ENCODE measurements around the gene MYOZ2. TPM values are rescaled to one million over a fixed set of nuclear protein-coding genes. Genes with fewer than 3 reads are reported as not detected.
A peak's percentile ranks its signal among the peaks of the same experiment; 100 is the strongest.

MYOZ2 gene
- total RNA-seq, 2 experiments from 2014 or later, result not detected

- CTCF ChIA-PET, result interaction anchor here (1.1 kb wide), 1 partner anchor 70 kb away, joined by 3 read pairs; a partner anchor contains a TSS
- DNase-seq, result no peak
- Mint-ChIP-seq H3K27me3 (ENCODE audit: low read depth) (no peaks in the 10 kb centered on the region), H3K36me3 (ENCODE audit: low read depth) (peaks cover 10% of the 10 kb centered on the region), H3K4me3 (no peak overlapping the region), H3K4me1 (ENCODE audit: low read depth) (peaks cover 32% of the 10 kb centered on the region), H3K9me3 (ENCODE audit: insufficient read depth) (no peaks in the 10 kb centered on the region), H3K27ac (no peak overlapping the region)
- ATAC-seq, result no peak
- POLR2A ChIA-PET, result interaction anchor here (1.3 kb wide), 2 partner anchors 17 to 18 kb away, joined by 4 read pairs; partner anchors contain the start of gene USP53
These were observed 94.5 kb downstream of the MYOZ2 start for GRCh38 chr4:119229908-119230687.

GRCh38 chr4:119231491-119231890 lies 95.9 kb downstream of the MYOZ2 start:
- Mint-ChIP-seq H3K4me3 (no peak overlapping the region), H3K27ac (no peak overlapping the region), H3K27me3 (ENCODE audit: low read depth) (no peaks in the 10 kb centered on the region), H3K9me3 (ENCODE audit: insufficient read depth) (no peaks in the 10 kb centered on the region), H3K36me3 (ENCODE audit: low read depth) (peaks cover 14% of the 10 kb centered on the region), H3K4me1 (ENCODE audit: low read depth) (peaks cover 39% of the 10 kb centered on the region)
- CTCF ChIA-PET, result interaction anchor here (1.6 kb wide), 2 partner anchors 19 to 189 kb away, joined by 3 to 6 read pairs; partner anchors contain the start of gene USP53
- ATAC-seq (no peak), DNase-seq (no peak)
- POLR2A ChIA-PET, result no interaction called here

- POLR2A ChIA-PET, result interaction anchor here (0.6 to 1.4 kb wide), 2 partner anchors 20 to 432 kb away, joined by 3 to 10 read pairs; partner anchors contain the start of gene USP53
- Mint-ChIP-seq H3K4me3 (no peak overlapping the region), H3K27me3 (ENCODE audit: low read depth) (no peaks in the 10 kb centered on the region), H3K9me3 (ENCODE audit: insufficient read depth) (no peaks in the 10 kb centered on the region), H3K4me1 (ENCODE audit: low read depth) (peaks cover 46% of the 10 kb centered on the region), H3K27ac (no peak overlapping the region), H3K36me3 (ENCODE audit: low read depth) (peaks cover 19% of the 10 kb centered on the region)
- ATAC-seq (no peak), DNase-seq (no peak)
- CTCF ChIA-PET, result interaction anchor here (1.6 to 1.8 kb wide), 3 partner anchors 11 to 190 kb away, joined by 3 to 6 read pairs (median 4); partner anchors contain the start of gene USP53
These were observed 96.7 kb downstream of the MYOZ2 start for GRCh38 chr4:119232286-119232685.

- ChIA-PET POLR2A (interaction anchor here (1.4 kb wide), 1 partner anchor 20 kb away, joined by 10 read pairs; the partner anchor contains the start of gene USP53), CTCF (interaction anchor here (0.7 to 1.8 kb wide), 4 partner anchors 12 to 191 kb away, joined by 3 to 6 read pairs (median 4); partner anchors contain the start of gene USP53)
- no peak for ATAC-seq
- Mint-ChIP-seq H3K27ac (no peak overlapping the region), H3K4me1 (ENCODE audit: low read depth) (peaks cover 53% of the 10 kb centered on the region), H3K27me3 (ENCODE audit: low read depth) (no peaks in the 10 kb centered on the region), H3K4me3 (peak overlapping the region; percentile 46), H3K36me3 (ENCODE audit: low read depth) (peaks cover 20% of the 10 kb centered on the region), H3K9me3 (ENCODE audit: insufficient read depth) (no peaks in the 10 kb centered on the region)
- no peak for DNase-seq
These were observed 97.6 kb downstream of the MYOZ2 start for GRCh38 chr4:119233191-119233590.

GRCh38 chr4:119233750-119234149 lies 98.1 kb downstream of the MYOZ2 start:
- Mint-ChIP-seq H3K27me3 (ENCODE audit: low read depth) (no peaks in the 10 kb centered on the region), H3K36me3 (ENCODE audit: low read depth) (peaks cover 23% of the 10 kb centered on the region), H3K4me1 (ENCODE audit: low read depth) (peaks cover 56% of the 10 kb centered on the region), H3K4me3 (peak overlapping the region; percentile 46), H3K27ac (peak overlapping the region; percentile 85), H3K9me3 (ENCODE audit: insufficient read depth) (no peaks in the 10 kb centered on the region)
- ChIA-PET CTCF (interaction anchor here (0.7 to 1.8 kb wide), 2 partner anchors 12 to 22 kb away, joined by 3 to 4 read pairs; partner anchors contain the start of gene USP53), POLR2A (interaction anchor here (0.7 kb wide), 1 partner anchor 21 kb away, joined by 3 read pairs; no protein-coding TSS in a partner anchor)
- ATAC-seq (peak; percentile 45), DNase-seq (no peak)

GRCh38 chr4:119237201-119237600 lies 101.6 kb downstream of the MYOZ2 start:
- Mint-ChIP-seq H3K4me1 (ENCODE audit: low read depth) (peaks cover 44% of the 10 kb centered on the region), H3K27me3 (ENCODE audit: low read depth) (no peaks in the 10 kb centered on the region), H3K36me3 (ENCODE audit: low read depth) (peaks cover 26% of the 10 kb centered on the region), H3K4me3 (no peak overlapping the region), H3K27ac (no peak overlapping the region), H3K9me3 (ENCODE audit: insufficient read depth) (no peaks in the 10 kb centered on the region)
- ChIA-PET CTCF (interaction anchor here (0.9 to 2.9 kb wide), 5 partner anchors 24 to 195 kb away, joined by 3 to 20 read pairs (median 4); partner anchors contain the start of gene USP53), POLR2A (interaction anchor here (2.0 to 2.1 kb wide), 2 partner anchors 24 to 62 kb away, joined by 6 to 25 read pairs; partner anchors contain the start of gene USP53)
- DNase-seq (no peak), ATAC-seq (no peak)

Other genes with a start within 250 kb of the MYOZ2 start
- under 1 TPM; 0.60 to 0.74 TPM for gene SYNPO2, start 247.0 kb upstream of the MYOZ2 start, total RNA-seq
- 10 to 100 TPM in 1 of 2 experiments, 1 to 10 TPM in 1; 10.0 to 10.1 TPM for gene USP53, start 76.9 kb downstream of the MYOZ2 start, total RNA-seq
- not detected for gene FABP2, start 186.3 kb downstream of the MYOZ2 start, total RNA-seq